Measurements from ENCODE around the gene CCL7.

GRCh38 chr17:34241062-34241461, 29.0 kb upstream of the CCL7 start:
- no peak for TF ChIP-seq CTCF (IDR thresholded peaks at IDR 0.05; ENCODE audit: low read depth, low read length, poor library complexity, severe bottlenecking)
- TF ChIP-seq EZH2phosphoT487 (IDR thresholded peaks at IDR 0.05; ENCODE audit: borderline replicate concordance, low read length): no peak
